GM23248 (cell line): ENCODE results near the gene P2RX3. TPM values are rescaled to one million over a fixed set of nuclear protein-coding genes. Genes with fewer than 3 reads are reported as not detected.
A peak's percentile ranks its signal among the peaks of the same experiment; 100 is the strongest.

ENCODE experiments used
- DNase-seq: peaks from one replicate; pipeline ENCODE4 v3.0.0-alpha.2; 2015
- H2AFZ ChIP-seq: fragments of 200-600 bp; sonication (generic); 2 replicates; pipeline ENCODE4 v1.6.1; 2016; ENCODE audit warnings: antibody characterized with exemption
- H3F3A ChIP-seq: fragments of 200-600 bp; sonication (generic); 2 replicates; pipeline ENCODE4 v1.6.1; 2016; ENCODE audit warnings: mild to moderate bottlenecking, antibody characterized with exemption, mixed run types; ENCODE audit not compliant: insufficient read depth
- H3K27ac ChIP-seq: fragments of 200-600 bp; sonication (generic); 2 replicates; pipeline ENCODE4 v1.5.1; 2016; ENCODE audit warnings: mild to moderate bottlenecking
- H3K27me3 ChIP-seq: fragments of 200-600 bp; sonication (generic); replicated peaks from 2 replicates; pipeline ENCODE4 v1.6.1; 2016; ENCODE audit warnings: mild to moderate bottlenecking; ENCODE audit not compliant: insufficient read depth
- H3K36me3 ChIP-seq: fragments of 200-600 bp; sonication (generic); 2 replicates; pipeline ENCODE4 v1.6.1; 2016; ENCODE audit warnings: low read depth, mild to moderate bottlenecking
- H3K4me1 ChIP-seq: fragments of 200-600 bp; sonication (generic); 2 replicates; pipeline ENCODE4 v1.6.1; 2016; ENCODE audit warnings: mild to moderate bottlenecking; ENCODE audit not compliant: insufficient read depth
- H3K4me2 ChIP-seq: fragments of 200-600 bp; sonication (generic); one replicate; pipeline ENCODE4 v1.6.1; 2016; ENCODE audit warnings: mild to moderate bottlenecking; ENCODE audit not compliant: unreplicated experiment
- H3K4me3 ChIP-seq: fragments of 200-600 bp; sonication (generic); 2 replicates; pipeline ENCODE4 v1.5.1; 2016; ENCODE audit warnings: mild to moderate bottlenecking
- H3K79me2 ChIP-seq: fragments of 200-600 bp; sonication (generic); 2 replicates; pipeline ENCODE4 v1.6.1; 2016; ENCODE audit warnings: mild to moderate bottlenecking; ENCODE audit not compliant: insufficient read depth
- H3K9ac ChIP-seq: fragments of 200-600 bp; sonication (generic); 2 replicates; pipeline ENCODE4 v1.6.1; 2016; ENCODE audit warnings: mild to moderate bottlenecking
- H3K9me2 ChIP-seq: fragments of 200-600 bp; sonication (generic); 2 replicates; pipeline ENCODE4 v1.6.1; 2016; ENCODE audit warnings: mixed run types, mild to moderate bottlenecking, moderate library complexity; ENCODE audit not compliant: insufficient read depth
- H3K9me3 ChIP-seq: fragments of 200-600 bp; sonication (generic); one replicate; pipeline ENCODE4 v1.6.1; 2017; ENCODE audit warnings: low read depth
- H4K20me1 ChIP-seq: fragments of 200-600 bp; sonication (generic); 2 replicates; pipeline ENCODE4 v1.6.0; 2016; ENCODE audit not compliant: insufficient read depth
- EZH2 ChIP-seq: fragments of 200-600 bp; sonication (generic); IDR thresholded peaks from 2 replicates; pipeline ENCODE4 v1.6.1; 2018; ENCODE audit warnings: antibody characterized with exemption, mild to moderate bottlenecking; ENCODE audit not compliant: insufficient read depth, poor library complexity, severe bottlenecking
- EZH2phosphoT487 ChIP-seq: fragments of 200-600 bp; sonication (generic); IDR thresholded peaks from 2 replicates; pipeline ENCODE4 v1.6.1; 2018; ENCODE audit warnings: antibody characterized with exemption, moderate library complexity, mild to moderate bottlenecking, low read depth; ENCODE audit not compliant: insufficient read depth
- WGBS, 2 experiments: methylation state at CpG; one replicate each; pipeline ENCODE4 v1.1.6; 2015 to 2017; ENCODE audit warnings: low lambda C conversion rate in 2 of 2, low coverage in 1 of 2; ENCODE audit errors: missing lambda C conversion rate in 2 of 2; 5-methylcytosine and 5-hydroxymethylcytosine counted together
- in situ Hi-C: fragments of 300-500 bp; cut with MboI; formaldehyde crosslinking; loops from 2 replicates; pipeline ENCODE4 v1.15.0; 2020
- polyA plus RNA-seq: library from polyadenylated mRNA; unstranded; fragments of >200 nt; fragmentation: Nextera tagmentation; extraction: Ambion mirVana; gene quantifications from 2 replicates; pipeline ENCODE4 v1.2.1, GENCODE V29; 2016
- total RNA-seq: library from RNA; depleted of rRNA; stranded (reverse); fragments of >200 nt; shearing (Covaris generic); gene quantifications from 2 replicates; pipeline ENCODE4 v1.2.3, GENCODE V29; 2014

P2RX3 gene
- total and polyA plus RNA-seq, 2 experiments from 2014 or later = 0.10 TPM; not detected in 1

DNA sequence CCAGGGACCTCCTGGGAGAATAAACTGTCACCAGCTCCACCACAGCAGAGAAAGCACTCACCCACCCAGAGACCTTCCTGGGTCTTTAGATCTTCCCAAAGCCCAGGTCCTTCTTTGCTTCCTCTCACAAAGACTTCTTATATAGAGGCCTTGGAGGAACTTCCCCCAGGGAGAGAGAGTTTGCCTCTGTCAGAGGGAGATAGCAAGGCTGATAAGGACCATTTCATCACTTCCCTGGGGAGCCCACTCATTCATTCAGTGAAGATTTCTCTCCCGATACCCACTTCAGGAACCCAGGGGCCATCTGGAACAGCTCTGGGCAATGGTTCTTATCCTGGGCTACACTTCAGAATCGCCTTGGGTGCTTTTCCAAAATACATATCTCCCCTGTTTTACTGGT lies 52.4 kb downstream of the P2RX3 start, which contains the start of gene PRG2:
TSS of gene PRG2 (minus strand) at position 116 of the 400 bp plus-strand sequence. CDS start 706 bp downstream, outside the sequence.
- Histone ChIP-seq H3K27me3 (no peaks in the 10 kb centered on the region), H3K27ac (no peak within 1 kb of the TSS), H3K4me1 (no peaks in the 10 kb centered on the region; the same call in 1 of the 2 replicates), H4K20me1 (no peaks in the 10 kb centered on the region), H3K36me3 (no peaks in the 10 kb centered on the region), H3K9me2 (no peaks in the 10 kb centered on the region), H3F3A (0 out of 2 replicates have a peak, but pooled peaks cover 5% of the 10 kb centered on the region), H3K4me3 (no peak within 1 kb of the TSS), H3K9ac (no peak within 1 kb of the TSS), H3K9me3 (no peaks in the 10 kb centered on the region), H2AFZ (no peak within 1 kb of the TSS), H3K79me2 (no peaks in the 10 kb centered on the region), H3K4me2 (no peak within 1 kb of the TSS)
- in situ Hi-C loops = no loop called here
- TF ChIP-seq EZH2phosphoT487 = no peak
- no peak for TF ChIP-seq EZH2
- no peak for DNase-seq
- 76 to 83% methylated on average over 2 of the region's 2 CpGs for WGBS, 2 experiments

DNA sequence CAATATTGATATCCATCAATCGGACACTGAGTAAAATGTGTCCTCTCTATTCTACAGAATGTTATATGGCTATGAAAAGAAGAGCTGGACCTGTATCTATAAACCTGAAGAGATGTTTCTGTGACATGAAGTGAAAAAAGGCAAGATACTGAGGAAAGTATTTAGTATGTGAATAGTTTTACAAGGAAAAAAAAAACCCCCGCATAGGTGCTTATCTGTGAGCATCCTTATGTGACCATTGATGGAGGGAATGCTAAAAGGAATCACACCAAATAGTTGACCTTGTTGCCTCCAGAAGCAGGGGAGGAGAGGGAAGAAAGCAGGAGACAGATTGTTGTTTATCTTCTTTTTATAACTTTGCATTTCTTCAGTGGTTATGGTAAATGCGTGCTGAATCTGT lies 53.0 kb downstream of the P2RX3 start:
- Histone ChIP-seq H3K27me3 (no peaks in the 10 kb centered on the region), H3K9me2 (no peaks in the 10 kb centered on the region), H3F3A (0 out of 2 replicates have a peak, but pooled peaks cover 5% of the 10 kb centered on the region), H3K4me1 (no peaks in the 10 kb centered on the region; the same call in 1 of the 2 replicates), H3K9ac (no peak overlapping the region), H3K9me3 (no peaks in the 10 kb centered on the region), H3K4me3 (no peak overlapping the region), H4K20me1 (no peaks in the 10 kb centered on the region), H3K4me2 (no peak overlapping the region), H3K36me3 (no peaks in the 10 kb centered on the region), H2AFZ (no peak overlapping the region), H3K27ac (no peak overlapping the region), H3K79me2 (no peaks in the 10 kb centered on the region)
- 93 to 98% methylated on average over 3 of the region's 3 CpGs for WGBS, 2 experiments
- no peak for DNase-seq
- TF ChIP-seq EZH2phosphoT487 (no peak), EZH2 (no peak)
- in situ Hi-C loops = no loop called here

DNA sequence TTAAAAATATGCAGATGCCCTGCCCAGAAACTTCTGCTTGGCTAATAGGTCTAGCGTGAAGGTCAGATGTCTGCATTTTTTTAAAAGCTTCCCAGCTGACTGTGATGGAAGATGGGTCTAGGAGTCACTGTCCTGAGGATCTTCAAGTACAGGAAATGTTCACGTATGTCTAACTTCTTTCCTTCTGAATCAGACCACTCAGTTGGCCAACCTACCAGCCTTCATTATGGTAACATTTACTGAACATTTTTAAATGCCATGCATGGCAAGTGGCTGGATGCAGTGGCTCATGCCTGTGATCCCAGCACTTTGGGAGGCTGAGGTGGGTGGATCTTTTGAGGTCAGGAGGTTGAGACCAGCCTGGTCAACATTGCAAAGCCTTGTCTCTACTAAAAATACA lies 53.4 kb downstream of the P2RX3 start:
- Histone ChIP-seq H3K9me2 (no peaks in the 10 kb centered on the region), H3K36me3 (no peaks in the 10 kb centered on the region), H2AFZ (no peak overlapping the region), H3K9ac (no peak overlapping the region), H3F3A (0 out of 2 replicates have a peak, but pooled peaks cover 5% of the 10 kb centered on the region), H3K79me2 (no peaks in the 10 kb centered on the region), H4K20me1 (no peaks in the 10 kb centered on the region), H3K9me3 (no peaks in the 10 kb centered on the region), H3K27ac (no peak overlapping the region), H3K4me3 (no peak overlapping the region), H3K4me1 (no peaks in the 10 kb centered on the region; the same call in 1 of the 2 replicates), H3K27me3 (no peaks in the 10 kb centered on the region), H3K4me2 (no peak overlapping the region)
- TF ChIP-seq EZH2phosphoT487 = no peak
- TF ChIP-seq EZH2 = no peak
- in situ Hi-C loops = no loop called here
- 23 to 27% methylated on average over 2 of the region's 2 CpGs for WGBS, 2 experiments
- DNase-seq = peak; percentile 51

DNA sequence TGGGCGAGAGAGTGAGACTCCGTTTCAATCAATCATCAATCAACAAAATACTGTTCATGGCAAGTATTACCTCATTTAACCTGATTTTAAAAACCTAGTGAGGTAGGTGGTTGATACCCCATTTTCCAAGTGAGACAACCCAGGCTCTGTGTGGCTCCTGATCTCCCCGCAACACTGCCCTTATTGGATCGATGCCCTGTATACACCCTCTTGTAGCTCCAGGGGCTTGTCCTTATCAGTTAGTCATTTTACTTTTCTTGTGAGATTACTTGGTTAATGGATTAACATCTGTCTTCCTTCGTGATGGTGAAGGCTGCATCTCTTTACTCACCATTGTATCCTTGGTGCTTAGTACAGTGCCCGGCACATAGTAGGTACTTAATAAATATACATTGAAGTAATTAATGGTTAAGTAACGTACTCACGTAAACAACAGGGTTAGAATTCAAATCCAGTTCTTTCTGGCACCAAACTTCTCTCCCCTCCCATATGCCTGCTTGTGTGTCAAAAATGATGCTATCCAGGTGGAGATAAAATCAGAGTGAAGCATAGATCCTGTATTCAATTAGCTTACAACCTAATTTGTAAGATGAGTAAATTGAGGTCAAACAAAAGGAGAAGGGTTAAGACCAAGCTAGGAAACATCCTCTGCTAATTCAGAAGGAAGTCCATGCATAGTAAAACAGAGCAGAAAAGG lies 54.1 kb downstream of the P2RX3 start:
- no peak overlapping the region for H3K27ac ChIP-seq
- no peak overlapping the region for H2AFZ ChIP-seq
- H3K9me3 ChIP-seq = no peaks in the 10 kb centered on the region
- no peak overlapping the region for H3K4me2 ChIP-seq
- no peaks in the 10 kb centered on the region for H3K79me2 ChIP-seq
- no peak overlapping the region for H3K4me3 ChIP-seq
- in situ Hi-C loops = no loop called here
- no peak overlapping the region for H3K9ac ChIP-seq
- TF ChIP-seq EZH2 (no peak), EZH2phosphoT487 (no peak)
- 0 out of 2 replicates have a peak, but pooled peaks cover 5% of the 10 kb centered on the region for H3F3A ChIP-seq
- no peaks in the 10 kb centered on the region; the same call in 1 of the 2 replicates for H3K4me1 ChIP-seq
- 66% methylated on average over 8 of the region's 8 CpGs for WGBS, 2 experiments
- no peaks in the 10 kb centered on the region for H3K27me3 ChIP-seq
- no peaks in the 10 kb centered on the region for H3K9me2 ChIP-seq
- H3K36me3 ChIP-seq = no peaks in the 10 kb centered on the region
- no peaks in the 10 kb centered on the region for H4K20me1 ChIP-seq
- DNase-seq = no peak
